GM18861 (cell line): ENCODE data around the gene RDM1.

Experiments
- ATAC-seq: cut with Tn5 transposase; IDR thresholded peaks from one replicate; pipeline ENCODE4 v1.9.1; 2021; ENCODE audit not compliant: unreplicated experiment

Gene RDM1

GRCh38 chr17:35875072-35875799 is 55.3 kb downstream of the RDM1 start:
- no peak for ATAC-seq

GRCh38 chr17:35872196-35872980 is 58.2 kb downstream of the RDM1 start:
- no peak for ATAC-seq

GRCh38 chr17:35870906-35871819 is 59.4 kb downstream of the RDM1 start:
- no peak for ATAC-seq

GRCh38 chr17:35868737-35869136 is 61.8 kb downstream of the RDM1 start, which contains the start of gene HEATR9:
TSS of gene HEATR9 (minus strand) at chr17:35868891. CDS start at chr17:35868742, 149 bp downstream.
- ATAC-seq: no peak
